Heart left ventricle (tissue), 13 donors: ENCODE results near the gene RASD2.

Experiments
- CTCF ChIP-seq, 12 donors: fragments of 200-600 bp; sonication (generic) in 4 of 12; IDR thresholded peaks; one replicate each; pipeline versions ENCODE4 v1.5.0 to v1.8.0; 2018 to 2022; ENCODE audit warnings: antibody characterized with exemption in 12 of 12, mild to moderate bottlenecking in 5 of 12
- POLR2A ChIP-seq, 2 donors: fragments of 450-650 bp; IDR thresholded peaks; one replicate each; pipeline ENCODE4 v1.6.1; 2017; ENCODE audit warnings: antibody characterized with exemption in 2 of 2, mild to moderate bottlenecking in 2 of 2, moderate library complexity in 2 of 2
- donor health status: ischemic (EF 13 %, LVEDD 7.1; RV severe dilation, severe dysfunction).
- donor health status: DM: no; HTN: yes; CAD: no.
- donor health status: DM: no; HTN: no; CAD: no.
- donor health status: ischemic (EF 25% LVEDD 6.9; RV normal size, moderate dysfunction).
- donor health status: ischemic (EF 25% LVEDD 5.7; RV mildly dilated, moderate dysfunction).
- donor health status: ischemic (EF 35%, LVEDD 5.7; RV mildly dilated, moderate dysfunction).
- donor health status: nonischemic (EF 11% LVEDD 7.7; RV severe dilation, severe dysfunction).
- donor health status: DM: yes; HTN: yes; CAD: no.
- donor health status: PGD.
- donor health status: ischemic (EF 29% LVEDD 5.4; RV normal size, mild dysfunction).
- donor health status: nonischemic (EF 23%, LVEDD 6.1; RV moderate dilation, normal function).

DNA sequence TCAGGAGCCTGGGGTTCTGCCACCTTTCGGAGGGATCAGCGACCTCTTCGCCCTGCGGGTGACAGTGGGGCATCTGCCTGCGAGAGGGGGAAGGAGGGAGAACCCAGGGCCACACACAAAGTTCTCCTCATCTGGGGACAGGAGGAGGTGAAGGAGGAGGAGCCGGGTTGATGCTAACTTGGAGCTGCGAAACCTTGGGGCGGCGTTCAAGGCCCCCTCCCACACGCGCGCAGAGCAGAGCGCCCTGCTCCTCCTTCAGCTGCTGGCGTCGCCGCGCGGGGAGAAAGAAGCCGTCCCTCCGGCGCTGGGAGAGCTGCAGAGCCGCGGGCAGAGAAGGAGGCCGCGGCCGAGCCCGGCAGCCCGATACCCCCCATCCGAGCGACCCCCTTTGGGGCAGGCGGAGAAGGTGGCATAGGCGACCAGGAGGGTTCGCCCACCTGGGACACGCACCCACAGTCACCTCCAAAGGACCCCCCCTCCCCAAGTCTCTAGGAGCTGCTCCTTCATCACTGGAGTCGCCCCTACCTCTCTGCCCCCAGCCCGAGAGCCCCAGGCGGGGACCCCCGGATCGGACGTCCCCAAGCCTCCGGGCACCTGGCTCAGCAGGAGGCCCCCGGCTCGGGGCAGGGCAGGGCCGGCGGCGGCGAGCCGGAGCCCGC, at the start of gene RASD2:
- TF ChIP-seq CTCF (IDR thresholded peaks at IDR 0.05) (no peak), POLR2A (IDR thresholded peaks at IDR 0.05) (peak in 1 of 2 donors; percentile 35)
